GM23248 (cell line): ENCODE results near the gene ACAP2. TPM values are rescaled to one million over a fixed set of nuclear protein-coding genes. Genes with fewer than 3 reads are reported as not detected.

Experiments used
- DNase-seq: peaks from one replicate; pipeline ENCODE4 v3.0.0-alpha.2; 2015
- H2AFZ ChIP-seq: fragments of 200-600 bp; sonication (generic); 2 replicates; pipeline ENCODE4 v1.6.1; 2016; ENCODE audit warnings: antibody characterized with exemption
- H3F3A ChIP-seq: fragments of 200-600 bp; sonication (generic); 2 replicates; pipeline ENCODE4 v1.6.1; 2016; ENCODE audit warnings: mild to moderate bottlenecking, antibody characterized with exemption, mixed run types; ENCODE audit not compliant: insufficient read depth
- H3K27ac ChIP-seq: fragments of 200-600 bp; sonication (generic); 2 replicates; pipeline ENCODE4 v1.5.1; 2016; ENCODE audit warnings: mild to moderate bottlenecking
- H3K27me3 ChIP-seq: fragments of 200-600 bp; sonication (generic); replicated peaks from 2 replicates; pipeline ENCODE4 v1.6.1; 2016; ENCODE audit warnings: mild to moderate bottlenecking; ENCODE audit not compliant: insufficient read depth
- H3K36me3 ChIP-seq: fragments of 200-600 bp; sonication (generic); 2 replicates; pipeline ENCODE4 v1.6.1; 2016; ENCODE audit warnings: low read depth, mild to moderate bottlenecking
- H3K4me1 ChIP-seq: fragments of 200-600 bp; sonication (generic); 2 replicates; pipeline ENCODE4 v1.6.1; 2016; ENCODE audit warnings: mild to moderate bottlenecking; ENCODE audit not compliant: insufficient read depth
- H3K4me2 ChIP-seq: fragments of 200-600 bp; sonication (generic); one replicate; pipeline ENCODE4 v1.6.1; 2016; ENCODE audit warnings: mild to moderate bottlenecking; ENCODE audit not compliant: unreplicated experiment
- H3K4me3 ChIP-seq: fragments of 200-600 bp; sonication (generic); 2 replicates; pipeline ENCODE4 v1.5.1; 2016; ENCODE audit warnings: mild to moderate bottlenecking
- H3K79me2 ChIP-seq: fragments of 200-600 bp; sonication (generic); 2 replicates; pipeline ENCODE4 v1.6.1; 2016; ENCODE audit warnings: mild to moderate bottlenecking; ENCODE audit not compliant: insufficient read depth
- H3K9ac ChIP-seq: fragments of 200-600 bp; sonication (generic); 2 replicates; pipeline ENCODE4 v1.6.1; 2016; ENCODE audit warnings: mild to moderate bottlenecking
- H3K9me2 ChIP-seq: fragments of 200-600 bp; sonication (generic); 2 replicates; pipeline ENCODE4 v1.6.1; 2016; ENCODE audit warnings: mixed run types, mild to moderate bottlenecking, moderate library complexity; ENCODE audit not compliant: insufficient read depth
- H3K9me3 ChIP-seq: fragments of 200-600 bp; sonication (generic); one replicate; pipeline ENCODE4 v1.6.1; 2017; ENCODE audit warnings: low read depth
- H4K20me1 ChIP-seq: fragments of 200-600 bp; sonication (generic); 2 replicates; pipeline ENCODE4 v1.6.0; 2016; ENCODE audit not compliant: insufficient read depth
- EZH2 ChIP-seq: fragments of 200-600 bp; sonication (generic); IDR thresholded peaks from 2 replicates; pipeline ENCODE4 v1.6.1; 2018; ENCODE audit warnings: antibody characterized with exemption, mild to moderate bottlenecking; ENCODE audit not compliant: insufficient read depth, poor library complexity, severe bottlenecking
- EZH2phosphoT487 ChIP-seq: fragments of 200-600 bp; sonication (generic); IDR thresholded peaks from 2 replicates; pipeline ENCODE4 v1.6.1; 2018; ENCODE audit warnings: antibody characterized with exemption, moderate library complexity, mild to moderate bottlenecking, low read depth; ENCODE audit not compliant: insufficient read depth
- WGBS, 2 experiments: methylation state at CpG; one replicate each; pipeline ENCODE4 v1.1.6; 2015 to 2017; ENCODE audit warnings: low lambda C conversion rate in 2 of 2, low coverage in 1 of 2; ENCODE audit errors: missing lambda C conversion rate in 2 of 2; 5-methylcytosine and 5-hydroxymethylcytosine counted together
- in situ Hi-C: fragments of 300-500 bp; cut with MboI; formaldehyde crosslinking; loops from 2 replicates; pipeline ENCODE4 v1.15.0; 2020
- polyA plus RNA-seq: library from polyadenylated mRNA; unstranded; fragments of >200 nt; fragmentation: Nextera tagmentation; extraction: Ambion mirVana; gene quantifications from 2 replicates; pipeline ENCODE4 v1.2.1, GENCODE V29; 2016
- total RNA-seq: library from RNA; depleted of rRNA; stranded (reverse); fragments of >200 nt; shearing (Covaris generic); gene quantifications from 2 replicates; pipeline ENCODE4 v1.2.3, GENCODE V29; 2014

Gene ACAP2
- total and polyA plus RNA-seq, 2 experiments from 2014 or later: 47.8 to 49.9 TPM

DNA sequence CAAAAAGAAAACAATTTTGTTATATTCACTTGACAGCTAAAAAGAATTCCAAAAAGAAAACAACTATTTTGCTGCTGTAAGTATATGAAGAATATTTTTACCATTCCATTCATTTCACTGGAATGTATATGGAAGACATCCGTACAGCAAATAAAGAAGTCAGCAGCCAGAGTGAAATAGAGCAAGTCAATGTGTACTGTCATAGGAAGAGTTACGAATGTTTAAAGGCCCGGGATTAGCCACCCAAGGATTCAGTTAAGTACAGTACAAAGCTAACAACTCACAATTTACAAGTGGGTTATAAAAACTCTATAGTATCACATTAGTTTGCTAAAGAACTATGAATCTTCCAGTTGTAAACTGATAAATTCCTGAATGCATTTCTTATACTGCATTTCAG, 157.4 kb downstream of the ACAP2 start:
- Histone ChIP-seq H3K4me1 (peaks cover 11% of the 10 kb centered on the region), H3K36me3 (peaks cover 33% of the 10 kb centered on the region), H3K9me3 (no peaks in the 10 kb centered on the region), H4K20me1 (no peaks in the 10 kb centered on the region), H3K9ac (no peak overlapping the region), H3K4me3 (no peak overlapping the region), H3K27ac (no peak overlapping the region), H3F3A (0 out of 2 replicates have a peak, but pooled peaks cover 13% of the 10 kb centered on the region), H3K27me3 (no peaks in the 10 kb centered on the region), H2AFZ (no peak overlapping the region), H3K9me2 (no peaks in the 10 kb centered on the region), H3K4me2 (no peak overlapping the region), H3K79me2 (no peaks in the 10 kb centered on the region)
- in situ Hi-C loops: no loop called here
- TF ChIP-seq EZH2 (no peak), EZH2phosphoT487 (no peak)
- no peak for DNase-seq
- 95 to 97% methylated on average over 3 of the region's 3 CpGs for WGBS, 2 experiments

- Histone ChIP-seq H3K4me1 (peaks cover 11% of the 10 kb centered on the region), H4K20me1 (no peaks in the 10 kb centered on the region), H3K9ac (no peak overlapping the region), H3K27me3 (no peaks in the 10 kb centered on the region), H3F3A (0 out of 2 replicates have a peak, but pooled peaks cover 13% of the 10 kb centered on the region), H2AFZ (no peak overlapping the region), H3K36me3 (peaks cover 33% of the 10 kb centered on the region), H3K79me2 (no peaks in the 10 kb centered on the region), H3K4me3 (no peak overlapping the region), H3K9me3 (no peaks in the 10 kb centered on the region), H3K4me2 (no peak overlapping the region), H3K9me2 (no peaks in the 10 kb centered on the region), H3K27ac (no peak overlapping the region)
- WGBS, 2 experiments: 95 to 96% methylated on average over 3 of the region's 3 CpGs
- no peak for DNase-seq
- TF ChIP-seq EZH2phosphoT487 (no peak), EZH2 (no peak)
- in situ Hi-C loops: no loop called here
These were observed 158.0 kb downstream of the ACAP2 start for GRCh38 chr3:195284842-195285241.

- no peaks in the 10 kb centered on the region for H3K79me2 ChIP-seq
- no peak overlapping the region for H3K4me2 ChIP-seq
- peaks cover 29% of the 10 kb centered on the region for H3K36me3 ChIP-seq
- TF ChIP-seq EZH2phosphoT487 (no peak), EZH2 (no peak)
- H3K27ac ChIP-seq: no peak overlapping the region
- DNase-seq: no peak
- H3K9me2 ChIP-seq: no peaks in the 10 kb centered on the region
- H2AFZ ChIP-seq: no peak overlapping the region
- no peak overlapping the region for H3K9ac ChIP-seq
- no peak overlapping the region for H3K4me3 ChIP-seq
- no peaks in the 10 kb centered on the region for H3K9me3 ChIP-seq
- in situ Hi-C loops: no loop called here
- no peaks in the 10 kb centered on the region for H3K27me3 ChIP-seq
- WGBS, 2 experiments: 80 to 85% methylated on average over 8 of the region's 8 CpGs
- 0 out of 2 replicates have a peak, but pooled peaks cover 13% of the 10 kb centered on the region for H3F3A ChIP-seq
- peaks cover 11% of the 10 kb centered on the region for H3K4me1 ChIP-seq
- no peaks in the 10 kb centered on the region for H4K20me1 ChIP-seq
These were observed 159.9 kb downstream of the ACAP2 start for GRCh38 chr3:195282961-195283360.

GRCh38 chr3:195274259-195274966, 168.4 kb downstream of the ACAP2 start:
- H3K27me3 ChIP-seq: no peaks in the 10 kb centered on the region
- no peak overlapping the region for H3K9ac ChIP-seq
- in situ Hi-C loops: loop anchor here (5.0 kb wide), 1 partner anchor 248 kb away; no protein-coding TSS in a partner anchor
- DNase-seq: no peak
- H3K27ac ChIP-seq: no peak overlapping the region
- no peaks in the 10 kb centered on the region for H4K20me1 ChIP-seq
- H3K9me3 ChIP-seq: no peaks in the 10 kb centered on the region
- WGBS, 2 experiments: 52 to 65% methylated on average over 1 of the region's 1 CpG
- no peak for TF ChIP-seq EZH2phosphoT487
- peaks cover 7% of the 10 kb centered on the region for H3K79me2 ChIP-seq
- H3K4me2 ChIP-seq: no peak overlapping the region
- H3K4me1 ChIP-seq: peaks cover 15% of the 10 kb centered on the region
- no peak overlapping the region for H3K4me3 ChIP-seq
- H2AFZ ChIP-seq: no peak overlapping the region
- no peaks in the 10 kb centered on the region for H3K9me2 ChIP-seq
- H3F3A ChIP-seq: peaks cover 24% of the 10 kb centered on the region
- peaks cover 9% of the 10 kb centered on the region for H3K36me3 ChIP-seq
